GM03348 (cell line): ENCODE measurements around the gene TMEM59.
"Not testable (repeated sequence)": the region's sequence is repeated elsewhere in the genome, so short reads cannot be mapped to it uniquely, and the experiment has no call there.

Experiments used
- DNase-seq: peaks from one replicate; pipeline ENCODE4 v3.0.0; 2012; ENCODE audit warnings: low spot score

TMEM59 gene

DNA sequence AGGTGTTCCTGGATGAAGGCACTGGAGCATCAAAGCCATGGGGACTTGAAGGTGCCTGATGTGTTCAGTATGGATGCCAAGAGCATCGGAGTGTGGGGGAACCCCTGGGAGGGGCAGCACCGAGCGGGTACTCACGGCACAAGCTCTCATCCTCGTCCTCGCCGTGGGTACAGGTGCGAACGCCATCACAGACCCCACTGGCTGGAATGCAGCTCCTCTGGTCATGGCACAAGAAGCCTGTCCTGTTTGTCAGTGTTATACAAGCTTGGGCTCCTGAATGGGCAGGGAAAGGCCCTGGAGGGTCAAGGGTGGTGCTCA is 41.0 kb downstream of the TMEM59 start:
- DNase-seq, result no peak

DNA sequence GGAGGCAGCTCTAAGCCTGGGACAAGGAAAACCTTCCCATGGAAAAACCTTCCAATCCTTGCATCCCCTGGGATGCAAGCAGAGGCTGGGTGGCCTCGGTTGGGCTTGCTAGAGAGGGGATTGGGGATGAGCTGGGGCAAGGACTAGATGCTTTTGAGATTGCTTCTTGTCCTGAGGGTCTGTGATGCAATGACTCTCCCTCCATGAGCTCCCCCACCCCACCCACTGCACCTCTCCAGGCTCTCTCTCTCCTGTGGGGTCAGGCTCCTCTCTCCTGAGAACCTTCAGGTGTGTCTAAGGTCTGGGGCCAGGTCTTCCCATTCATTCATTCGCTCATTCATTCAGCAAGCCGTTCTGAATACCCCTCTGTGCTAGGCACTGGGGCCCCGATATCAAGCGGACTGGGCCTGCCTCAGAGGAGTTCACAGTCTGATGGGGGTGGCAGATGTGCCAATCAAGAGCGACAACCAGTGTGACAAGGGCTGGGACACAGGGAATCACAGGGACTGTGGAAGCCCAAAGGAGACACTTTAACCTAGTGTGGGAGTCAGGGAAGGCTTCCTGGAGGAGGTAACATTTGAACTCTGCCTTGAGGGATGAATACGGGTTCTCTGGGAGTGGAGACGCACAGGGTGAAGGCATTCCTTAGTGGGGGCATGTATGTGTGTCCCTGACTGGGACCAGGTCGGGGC is 41.5 kb downstream of the TMEM59 start:
- DNase-seq, result no peak

DNA sequence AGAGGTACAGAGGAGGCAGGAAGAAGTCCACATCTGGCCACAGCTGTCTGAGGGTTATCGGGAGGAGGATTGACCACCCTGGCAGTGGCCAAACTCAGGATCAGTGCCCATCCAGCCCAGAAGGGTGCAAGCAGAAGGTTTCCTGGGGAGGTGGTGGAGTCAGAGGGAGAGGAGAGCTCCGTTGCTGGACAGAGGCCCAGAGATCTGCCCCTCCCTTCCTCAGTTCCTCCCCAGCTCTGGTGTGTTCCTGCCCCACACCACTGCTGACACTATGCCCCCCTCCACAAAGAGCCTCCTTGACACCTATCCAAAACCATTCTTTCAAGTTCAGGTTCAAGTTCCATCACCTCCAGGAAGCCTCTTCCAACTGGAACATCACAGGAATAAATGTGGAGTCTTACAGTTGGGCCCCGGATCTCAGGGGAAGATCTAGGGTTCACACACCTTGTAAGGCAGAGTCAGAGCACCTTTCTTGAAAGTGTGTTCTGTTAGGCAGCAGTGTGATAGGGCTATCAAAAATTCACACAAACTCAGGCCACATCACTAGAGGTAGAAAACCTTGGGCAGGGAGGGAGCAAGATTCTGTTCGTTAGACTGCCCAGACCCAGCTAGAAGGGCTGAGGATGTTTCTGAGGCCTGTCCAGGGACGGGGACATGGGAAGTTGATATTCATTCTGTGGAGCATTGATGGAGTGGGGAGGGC is 42.4 kb downstream of the TMEM59 start:
- DNase-seq, result no peak

DNA sequence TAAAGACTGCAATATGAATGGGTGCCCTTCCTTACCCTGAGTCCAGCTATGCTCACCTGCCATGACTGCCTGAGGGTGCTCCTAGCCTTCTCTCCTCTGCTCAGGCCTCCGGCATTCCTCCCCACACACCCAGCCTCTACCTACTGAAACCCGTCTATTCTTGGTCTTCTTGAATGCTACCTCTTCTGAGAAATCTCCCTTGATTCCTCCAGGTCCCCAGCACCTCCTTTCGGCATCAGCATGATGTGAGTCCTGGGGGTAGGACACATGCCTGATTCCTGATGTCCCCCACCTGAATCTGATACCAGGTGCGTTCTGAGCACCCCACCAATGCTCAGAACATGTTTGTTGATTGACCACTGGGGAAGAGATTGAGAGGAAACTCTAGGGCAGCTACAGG is 43.6 kb downstream of the TMEM59 start:
- DNase-seq, result no peak

DNA sequence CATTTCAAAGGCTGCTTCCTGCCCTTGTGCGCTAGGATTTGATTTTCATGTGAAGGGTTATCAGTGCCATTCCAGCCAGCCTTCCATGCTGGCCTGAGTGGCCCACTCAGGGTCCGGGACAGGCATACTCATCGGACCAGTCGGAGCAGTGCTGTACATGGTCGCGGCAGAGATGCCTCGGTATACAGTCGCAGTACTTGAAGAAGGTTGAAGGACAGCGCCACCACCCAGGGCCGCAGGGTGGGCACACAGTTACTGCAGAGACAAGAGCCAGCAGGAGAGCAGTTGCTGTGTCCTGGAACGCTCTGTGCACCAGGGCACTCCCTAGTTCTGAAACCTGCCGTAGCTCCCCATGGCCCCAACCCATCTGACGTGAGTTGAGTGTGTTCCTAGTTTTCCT is 44.1 kb downstream of the TMEM59 start:
- no peak for DNase-seq

DNA sequence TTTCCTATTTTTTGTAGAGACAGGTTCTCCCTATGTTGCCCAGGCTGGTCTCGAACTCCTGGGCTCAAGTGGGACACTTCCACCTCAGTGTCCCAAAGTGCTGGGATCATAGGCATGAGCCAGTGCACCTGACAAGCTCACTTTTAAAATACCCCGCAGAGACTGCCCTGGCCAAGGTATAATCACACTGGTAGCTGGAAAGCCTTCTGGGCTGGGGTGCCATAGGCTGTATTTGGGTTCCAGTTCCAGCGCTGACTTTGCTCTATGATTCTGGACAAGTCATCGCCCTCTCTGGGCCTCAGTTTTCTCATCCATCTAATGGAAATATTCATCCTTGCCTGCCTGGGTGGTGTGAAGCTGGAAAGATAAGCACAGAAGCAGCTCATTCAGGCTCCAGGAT is 45.4 kb downstream of the TMEM59 start:
- DNase-seq, result no peak

DNA sequence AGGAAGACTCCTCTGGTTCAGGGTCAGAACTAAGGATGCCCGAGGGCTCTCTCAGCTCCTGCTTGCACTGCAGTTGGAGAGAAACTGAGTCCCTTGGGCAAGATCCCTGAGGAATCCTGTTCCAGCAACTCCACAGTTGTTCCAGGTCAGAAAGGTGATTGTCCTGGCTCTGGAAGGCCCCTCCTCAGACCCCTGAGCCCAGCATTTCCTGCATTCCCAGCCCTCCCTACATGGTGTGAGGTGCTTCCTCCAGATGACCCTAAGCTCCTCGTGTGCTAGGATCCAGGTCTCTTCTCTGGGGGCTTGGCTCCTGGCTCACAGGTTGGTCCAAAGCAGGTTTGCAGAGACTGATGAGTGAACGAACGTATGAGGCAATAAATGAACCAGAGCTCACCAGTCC is 46.5 kb downstream of the TMEM59 start:
- no peak for DNase-seq

DNA sequence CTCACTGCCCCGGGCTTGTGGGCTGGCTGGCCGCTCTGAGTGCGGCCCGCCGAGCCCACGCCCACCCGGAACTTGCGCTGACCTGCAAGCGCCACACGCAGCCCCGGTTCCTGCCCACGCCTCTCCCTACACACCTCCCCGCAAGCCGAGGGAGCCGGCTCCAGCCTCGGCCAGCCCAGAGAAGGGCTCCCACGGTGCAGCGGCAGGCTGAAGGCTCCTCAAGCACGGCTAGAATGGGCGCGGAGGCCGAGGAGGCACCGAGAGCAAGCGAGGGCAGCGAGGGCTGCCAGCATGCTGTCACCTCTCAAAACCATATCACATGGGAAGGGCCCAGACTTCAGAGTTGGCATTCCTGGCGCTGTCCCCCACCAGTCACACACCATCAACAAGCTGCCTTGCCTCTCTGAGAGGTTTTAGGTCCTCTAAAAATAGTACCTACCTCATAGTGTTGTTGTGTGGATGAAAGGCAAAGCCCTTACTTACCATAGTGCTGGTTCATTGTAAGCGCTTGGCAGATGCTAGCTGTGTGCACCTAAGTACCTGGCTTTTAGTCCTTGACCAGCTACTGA is 48.4 kb downstream of the TMEM59 start:
- DNase-seq, result no peak

DNA sequence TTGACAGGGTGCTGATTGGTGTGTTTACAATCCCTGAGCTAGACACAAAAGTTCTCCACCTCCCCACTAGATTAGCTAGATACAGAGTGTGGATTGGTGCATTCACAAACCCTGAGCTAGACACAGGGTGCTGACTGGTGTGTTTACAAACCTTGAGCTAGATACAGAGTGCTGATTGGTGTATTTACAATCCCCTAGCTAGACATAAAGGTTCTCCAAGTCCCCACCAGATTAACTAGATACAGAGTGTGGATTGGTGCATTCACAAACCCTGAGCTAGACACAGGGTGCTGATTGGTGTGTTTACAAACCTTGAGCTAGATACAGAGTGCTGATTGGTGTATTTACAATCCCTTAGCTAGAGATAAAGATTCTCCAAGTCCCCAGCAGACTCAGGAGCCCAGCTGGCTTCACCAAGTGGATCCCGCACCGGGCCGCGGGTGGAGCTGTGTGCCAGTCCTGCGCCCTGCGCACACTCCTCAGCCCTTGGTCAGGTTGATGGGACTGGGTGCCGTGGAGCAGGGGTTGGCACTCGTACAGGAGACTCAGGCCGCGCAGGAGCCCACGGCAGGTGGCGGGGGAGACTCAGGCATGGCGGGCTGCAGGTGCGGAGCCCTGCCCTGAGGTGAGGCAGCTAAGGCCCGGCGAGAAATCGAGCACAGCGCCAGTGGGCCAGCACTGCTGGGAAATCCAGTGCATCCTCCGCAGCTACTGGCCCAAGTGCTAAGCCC is 49.1 kb downstream of the TMEM59 start:
- DNase-seq, result not testable (repeated sequence)

DNA sequence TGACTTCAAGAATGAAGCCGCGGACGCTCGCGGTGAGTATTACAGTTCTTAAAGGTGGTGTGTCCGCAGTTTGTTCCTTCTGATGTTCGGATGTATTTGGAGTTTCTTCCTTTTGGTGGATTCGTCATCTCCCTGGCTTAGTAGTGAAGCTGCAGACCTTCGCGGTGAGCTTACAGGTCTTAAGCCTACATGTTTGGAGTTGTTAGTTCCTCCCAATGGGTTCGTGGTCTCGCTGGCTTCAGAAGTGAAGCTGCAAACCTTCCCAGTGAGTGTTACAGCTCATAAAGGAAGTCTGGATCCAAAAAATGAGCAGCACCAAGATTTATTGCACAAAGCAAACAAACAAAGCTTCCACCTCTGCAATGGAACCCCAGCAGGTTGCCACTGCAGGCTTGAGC is 49.8 kb downstream of the TMEM59 start:
- DNase-seq, result no peak

DNA sequence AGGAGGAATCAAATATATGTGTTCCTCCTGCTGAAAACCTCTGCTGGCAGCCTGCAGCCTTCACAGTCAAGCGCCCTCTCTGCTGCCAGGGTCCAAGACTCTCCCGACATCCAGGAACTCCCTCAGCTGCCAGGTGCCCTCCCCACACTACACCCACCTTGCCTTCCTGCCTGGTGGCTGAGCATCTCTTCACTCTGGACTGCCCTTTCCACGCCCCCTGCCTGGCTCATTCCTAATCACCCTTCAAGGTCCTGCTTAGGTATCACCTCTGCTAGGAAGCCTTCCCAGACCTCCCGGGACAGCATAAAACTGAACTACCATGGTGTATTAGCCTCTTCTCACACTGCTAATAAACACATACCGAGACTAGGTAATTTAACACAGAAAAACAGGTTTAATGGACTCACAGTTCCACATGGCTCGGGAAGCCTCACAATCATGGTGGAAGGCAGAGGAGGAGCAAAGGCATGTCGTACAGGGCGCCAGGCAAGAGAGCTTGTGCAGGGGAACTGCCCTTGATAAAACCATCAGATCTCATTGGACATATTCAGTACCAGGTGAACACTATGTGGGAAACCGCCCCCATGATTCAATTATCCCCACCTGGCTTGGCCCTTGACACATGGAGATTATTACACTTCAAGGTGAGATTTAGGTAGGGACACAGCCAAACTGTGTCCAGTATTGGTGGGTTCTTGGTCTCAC is 50.3 kb downstream of the TMEM59 start:
- DNase-seq, result no peak

DNA sequence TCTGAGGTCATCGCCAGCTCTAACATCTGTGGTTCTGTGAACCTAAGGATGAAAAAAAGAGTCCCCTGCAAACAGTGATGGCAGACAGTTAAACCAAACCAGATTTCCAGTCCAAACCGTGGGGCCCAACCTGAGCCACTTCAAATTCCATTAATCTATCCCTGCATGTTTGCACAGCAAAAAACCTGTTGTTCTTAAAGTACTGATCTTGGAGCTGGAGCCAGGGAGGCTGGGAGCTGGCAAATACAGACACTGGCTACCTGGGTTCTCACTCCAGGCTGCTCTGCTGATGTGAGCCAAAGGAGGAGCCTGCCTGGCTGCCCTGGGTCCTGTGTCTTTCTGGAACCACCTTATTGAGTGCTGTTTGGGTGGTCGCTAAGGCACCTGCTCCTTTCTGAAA is 51.4 kb downstream of the TMEM59 start:
- no peak for DNase-seq

DNA sequence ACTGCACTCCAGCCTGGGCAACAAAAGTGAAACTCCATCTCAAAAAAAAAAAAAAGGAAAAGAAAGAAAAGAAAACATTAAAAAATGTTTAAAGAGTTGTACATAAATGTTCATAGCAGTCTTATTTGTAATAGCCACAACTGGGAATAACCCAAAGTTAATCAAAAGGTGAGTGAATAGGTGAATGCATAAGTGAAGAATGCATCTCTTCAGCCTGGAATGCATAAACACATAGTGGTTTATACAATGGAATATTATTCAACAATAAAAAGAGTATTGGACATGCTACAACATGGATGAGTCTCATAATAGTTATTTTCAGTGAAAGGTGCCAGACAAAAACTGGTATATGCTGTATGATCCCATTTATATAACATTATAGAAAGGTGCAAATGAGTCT is 53.1 kb downstream of the TMEM59 start:
- no peak for DNase-seq

DNA sequence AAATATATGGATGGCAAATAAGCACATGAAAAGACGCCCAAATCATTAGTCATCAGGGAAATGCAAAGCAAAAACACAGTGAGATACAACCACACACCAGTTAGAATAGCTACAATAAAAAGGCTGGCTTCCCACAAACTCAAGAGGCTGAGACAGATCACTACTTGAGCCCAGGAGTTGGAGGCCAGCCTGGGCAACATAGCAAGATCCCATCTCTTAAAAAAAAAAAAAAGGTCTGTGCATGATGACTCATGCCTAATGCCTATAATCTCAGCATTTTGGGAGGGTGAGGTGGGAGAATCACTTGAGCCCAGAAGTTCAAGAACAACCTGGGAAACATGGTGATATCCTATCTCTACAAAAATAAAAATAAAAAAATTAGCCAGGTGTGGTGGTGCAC is 54.8 kb downstream of the TMEM59 start:
- no peak for DNase-seq

DNA sequence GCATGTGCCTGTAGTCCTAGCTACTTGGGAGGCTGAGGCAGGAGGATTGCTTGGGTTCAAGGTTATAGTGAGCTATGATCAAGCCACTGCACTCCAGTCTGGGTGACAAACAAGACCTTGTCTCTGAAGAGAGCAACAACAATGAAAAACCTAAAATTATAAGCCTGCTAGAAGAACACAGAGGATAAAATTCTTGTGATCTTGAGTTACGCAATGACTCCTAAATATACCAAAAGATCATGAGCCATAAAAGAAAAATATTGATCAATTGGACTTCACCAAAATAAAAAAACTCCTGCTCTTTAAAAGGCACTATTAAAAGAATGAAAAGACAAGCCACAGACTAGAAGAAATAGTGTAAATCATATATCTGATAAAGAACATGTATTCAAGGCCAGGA is 57.3 kb downstream of the TMEM59 start:
- no peak for DNase-seq

DNA sequence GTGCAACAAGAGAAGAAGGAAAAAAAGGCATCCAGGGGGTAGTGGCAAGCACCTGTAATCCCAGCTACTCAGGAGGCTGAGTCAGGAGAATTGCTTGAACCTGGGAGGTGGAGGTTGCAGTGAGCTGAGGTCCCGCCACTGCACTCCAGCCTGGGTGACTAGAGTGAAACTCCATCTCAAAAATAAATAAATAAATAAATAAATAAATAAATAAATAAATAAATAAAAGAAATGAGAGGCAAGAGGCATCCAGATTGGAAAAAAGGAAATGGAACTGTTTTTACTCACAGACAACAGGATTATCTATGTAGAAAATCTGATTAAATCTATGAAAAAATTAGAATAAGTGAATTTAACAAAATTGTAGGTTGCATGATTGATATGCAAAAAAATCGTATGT is 58.5 kb downstream of the TMEM59 start:
- DNase-seq, result not testable (repeated sequence)

DNA sequence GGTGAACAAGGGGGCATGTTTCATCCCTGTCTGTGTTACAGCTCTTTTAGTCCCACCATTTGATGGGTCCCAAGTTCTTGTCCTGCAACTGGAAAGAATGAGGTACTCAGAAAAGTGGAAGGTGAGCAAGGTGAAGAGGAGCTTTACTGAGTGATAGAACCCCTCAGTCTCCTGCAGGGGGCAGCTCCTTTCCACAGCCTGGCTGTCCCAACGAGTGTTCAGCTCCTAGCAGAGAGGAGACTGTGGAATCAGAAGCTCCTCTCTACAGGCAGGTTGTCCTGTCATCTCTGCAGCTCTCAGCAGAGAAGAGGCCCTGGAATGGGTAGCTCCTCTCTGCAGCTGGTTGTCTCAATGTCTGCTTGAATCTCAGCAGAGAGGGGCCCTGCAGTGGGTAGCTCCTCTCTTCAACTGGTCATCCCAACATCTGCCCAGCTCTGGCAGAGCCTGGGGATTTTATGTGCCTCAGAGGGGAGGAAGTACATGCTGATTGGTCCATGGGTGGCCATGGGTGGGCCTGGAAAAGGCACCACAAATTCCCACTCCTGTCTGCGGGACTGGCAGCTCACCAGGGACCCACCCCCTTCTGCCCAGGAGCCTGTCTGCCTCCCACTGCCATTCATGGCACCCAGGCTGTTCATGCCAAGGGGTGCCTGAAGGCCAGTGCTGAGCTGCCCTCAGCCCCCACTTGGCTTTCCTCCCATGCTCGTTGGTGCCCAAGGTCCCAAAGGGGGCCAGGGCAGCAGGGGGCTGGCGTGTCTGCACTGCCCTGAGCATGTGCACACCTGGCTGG is 60.7 kb downstream of the TMEM59 start:
- DNase-seq, result no peak

DNA sequence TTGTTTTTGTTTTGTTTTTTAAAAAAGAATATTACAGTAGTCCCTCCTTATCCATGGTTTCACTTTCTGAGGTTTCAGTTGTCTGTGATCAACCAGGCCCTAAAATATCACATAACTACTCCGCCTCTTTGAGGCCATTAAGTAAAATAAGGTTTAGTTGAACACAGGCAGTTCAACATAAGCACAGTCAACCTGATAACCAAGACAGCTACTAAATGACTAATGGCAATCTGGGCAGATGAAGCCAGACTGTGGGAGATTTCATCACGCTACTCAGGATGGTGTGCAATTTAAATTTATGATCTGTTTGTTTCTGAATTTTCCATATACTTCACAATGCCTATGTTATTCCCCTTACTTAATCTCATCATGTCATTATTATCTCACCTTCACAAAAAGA is 65.1 kb downstream of the TMEM59 start:
- DNase-seq, result no peak

DNA sequence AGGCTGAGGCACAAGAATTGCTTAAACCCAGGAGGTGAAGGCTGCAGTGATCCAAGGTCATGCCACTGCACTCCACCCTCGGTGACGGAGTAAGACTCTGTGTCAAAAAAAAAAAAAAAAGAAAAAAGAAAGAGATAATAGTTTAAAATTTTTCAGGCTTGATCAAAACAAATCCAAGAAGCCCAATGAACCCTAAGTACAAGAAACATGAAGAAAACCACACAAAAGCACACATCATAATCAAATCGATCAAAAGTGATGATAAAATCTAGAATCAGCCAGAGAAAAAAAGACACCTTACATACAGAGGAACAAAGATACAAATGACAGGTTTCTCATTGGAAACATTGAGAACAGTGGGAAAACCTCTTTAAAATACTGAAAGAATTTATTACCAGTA is 66.5 kb downstream of the TMEM59 start:
- no peak for DNase-seq

DNA sequence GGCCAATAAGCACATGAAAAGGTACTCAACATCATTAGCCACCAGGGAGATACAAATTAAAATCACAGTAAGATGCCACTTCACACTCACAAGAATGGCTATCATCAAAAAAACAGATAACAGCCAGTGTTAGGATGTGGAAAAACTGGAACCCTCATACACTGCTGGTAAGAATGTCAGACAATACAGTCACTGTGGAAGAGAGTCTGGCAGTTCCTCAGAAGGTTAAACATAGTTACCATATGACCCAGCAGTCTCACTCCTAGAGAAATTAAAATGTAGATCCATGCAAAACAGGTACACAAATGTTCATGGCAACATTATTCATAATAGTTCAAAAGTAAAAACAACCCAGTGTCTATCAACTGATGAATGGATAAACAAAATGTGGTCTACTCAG is 68.3 kb downstream of the TMEM59 start:
- no peak for DNase-seq

DNA sequence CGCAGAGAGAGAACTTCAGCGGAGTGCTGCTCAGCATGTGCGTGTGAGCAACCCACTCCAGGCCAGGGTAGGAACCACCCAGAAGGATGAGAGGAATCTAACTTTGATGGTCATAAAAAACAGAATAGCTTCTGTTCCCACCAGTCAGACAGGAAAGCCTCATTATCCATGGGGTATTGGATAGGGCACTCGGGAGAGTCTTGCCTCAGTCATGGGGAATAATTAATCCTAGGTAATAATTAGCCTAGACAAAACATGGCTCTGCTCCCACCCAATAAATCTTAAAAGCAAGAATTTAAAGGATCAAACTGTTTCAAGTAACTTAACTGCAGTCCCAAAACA is 70.3 kb downstream of the TMEM59 start:
- no peak for DNase-seq
